Measurements from ENCODE around the gene CTIF. TPM values are rescaled to one million over a fixed set of nuclear protein-coding genes. Genes with fewer than 3 reads are reported as not detected.
A peak's percentile ranks its signal among the peaks of the same experiment; 100 is the strongest.

Gene CTIF
- total and polyA plus RNA-seq, 4 experiments from 2014 or later = 5.2 to 6.5 TPM; not detected in 2

- Mint-ChIP-seq H3K27ac (no peak overlapping the region), H3K27me3 (peaks cover 0 to 2% of the 10 kb centered on the region in 2 donors), H3K9me3 (no peaks in the 10 kb centered on the region), H3K4me1 (no peaks in the 10 kb centered on the region), H3K4me3 (no peak overlapping the region), H3K36me3 (no peaks in the 10 kb centered on the region)
- no peak overlapping the region for H3K4me3 ChIP-seq (ENCODE audit: low read length in 2 of 2)
- H3K9me3 ChIP-seq (ENCODE audit: control insufficient read depth in 1 of 2, low read length in 2 of 2) = no peaks in the 10 kb centered on the region
- POLR2A ChIA-PET (ENCODE audit: partially characterized antibody) = no interaction called here
- no peaks in the 10 kb centered on the region for H3K4me1 ChIP-seq (ENCODE audit: insufficient read depth, low read length)
- CTCF ChIA-PET (ENCODE audit: partially characterized antibody) = no interaction called here
- no peak for DNase-seq
- intact Hi-C loops (cut with micrococcal nuclease) = no loop called here
- no peak overlapping the region for H3K27ac ChIP-seq (ENCODE audit: low read depth, low read length)
- H3K27me3 ChIP-seq (ENCODE audit: insufficient read depth, low read length) = no peaks in the 10 kb centered on the region
- no peaks in the 10 kb centered on the region for H3K36me3 ChIP-seq (ENCODE audit: insufficient read depth, low read length)
These were observed 71.3 kb downstream of the CTIF start for GRCh38 chr18:48609820-48610815.

- ChIA-PET POLR2A (ENCODE audit: partially characterized antibody) (no interaction called here), CTCF (ENCODE audit: partially characterized antibody) (no interaction called here)
- no peaks in the 10 kb centered on the region for H3K4me1 ChIP-seq (ENCODE audit: insufficient read depth, low read length)
- no peaks in the 10 kb centered on the region for H3K4me1 Mint-ChIP-seq
- H3K27ac Mint-ChIP-seq = no peak overlapping the region
- no peak overlapping the region for H3K4me3 Mint-ChIP-seq
- no peak for DNase-seq
- H3K27ac ChIP-seq (ENCODE audit: low read depth, low read length) = no peak overlapping the region
- no peaks in the 10 kb centered on the region for H3K36me3 Mint-ChIP-seq
- no peaks in the 10 kb centered on the region for H3K9me3 ChIP-seq (ENCODE audit: control insufficient read depth in 1 of 2, low read length in 2 of 2)
- H3K36me3 ChIP-seq (ENCODE audit: insufficient read depth, low read length) = no peaks in the 10 kb centered on the region
- no peaks in the 10 kb centered on the region for H3K27me3 ChIP-seq (ENCODE audit: insufficient read depth, low read length)
- no peak overlapping the region for H3K4me3 ChIP-seq (ENCODE audit: low read length in 2 of 2)
- H3K27me3 Mint-ChIP-seq = peaks cover 0 to 2% of the 10 kb centered on the region in 2 donors
- H3K9me3 Mint-ChIP-seq = no peaks in the 10 kb centered on the region
- intact Hi-C loops (cut with micrococcal nuclease) = no loop called here
These were observed 72.4 kb downstream of the CTIF start for GRCh38 chr18:48611203-48611602.

- peak overlapping the region in 1 of 7 donors; percentile 37 for H3K27ac Mint-ChIP-seq
- no peaks in the 10 kb centered on the region for H3K9me3 Mint-ChIP-seq
- no peak for DNase-seq
- Histone ChIP-seq H3K27me3 (ENCODE audit: insufficient read depth, low read length) (no peaks in the 10 kb centered on the region), H3K27ac (ENCODE audit: low read depth, low read length) (no peak overlapping the region), H3K36me3 (ENCODE audit: insufficient read depth, low read length) (no peaks in the 10 kb centered on the region), H3K4me3 (ENCODE audit: low read length in 2 of 2) (no peak overlapping the region), H3K4me1 (ENCODE audit: insufficient read depth, low read length) (no peaks in the 10 kb centered on the region), H3K9me3 (ENCODE audit: control insufficient read depth in 1 of 2, low read length in 2 of 2) (no peaks in the 10 kb centered on the region)
- intact Hi-C loops (cut with micrococcal nuclease) = no loop called here
- H3K4me1 Mint-ChIP-seq = no peaks in the 10 kb centered on the region
- H3K4me3 Mint-ChIP-seq = no peak overlapping the region
- H3K36me3 Mint-ChIP-seq = no peaks in the 10 kb centered on the region
- peaks cover 0 to 2% of the 10 kb centered on the region in 2 donors for H3K27me3 Mint-ChIP-seq
- ChIA-PET POLR2A (ENCODE audit: partially characterized antibody) (no interaction called here), CTCF (ENCODE audit: partially characterized antibody) (no interaction called here)
These were observed 73.1 kb downstream of the CTIF start for GRCh38 chr18:48611785-48612480.

- Mint-ChIP-seq H3K9me3 (no peaks in the 10 kb centered on the region), H3K36me3 (no peaks in the 10 kb centered on the region), H3K4me1 (no peaks in the 10 kb centered on the region), H3K27ac (no peak overlapping the region), H3K4me3 (no peak overlapping the region), H3K27me3 (peaks cover 0 to 2% of the 10 kb centered on the region in 2 donors)
- no peaks in the 10 kb centered on the region for H3K36me3 ChIP-seq (ENCODE audit: insufficient read depth, low read length)
- DNase-seq = no peak
- no peaks in the 10 kb centered on the region for H3K4me1 ChIP-seq (ENCODE audit: insufficient read depth, low read length)
- H3K4me3 ChIP-seq (ENCODE audit: low read length in 2 of 2) = no peak overlapping the region
- ChIA-PET POLR2A (ENCODE audit: partially characterized antibody) (no interaction called here), CTCF (ENCODE audit: partially characterized antibody) (no interaction called here)
- no peak overlapping the region for H3K27ac ChIP-seq (ENCODE audit: low read depth, low read length)
- H3K27me3 ChIP-seq (ENCODE audit: insufficient read depth, low read length) = no peaks in the 10 kb centered on the region
- intact Hi-C loops (cut with micrococcal nuclease) = no loop called here
- no peaks in the 10 kb centered on the region for H3K9me3 ChIP-seq (ENCODE audit: control insufficient read depth in 1 of 2, low read length in 2 of 2)
These were observed 73.7 kb downstream of the CTIF start for GRCh38 chr18:48612511-48612910.

GRCh38 chr18:48612917-48613316, 74.1 kb downstream of the CTIF start:
- H3K27ac Mint-ChIP-seq = no peak overlapping the region

GRCh38 chr18:48613589-48614404, 75.0 kb downstream of the CTIF start:
- Histone ChIP-seq H3K27ac (ENCODE audit: low read depth, low read length) (no peak overlapping the region), H3K27me3 (ENCODE audit: insufficient read depth, low read length) (no peaks in the 10 kb centered on the region), H3K4me1 (ENCODE audit: insufficient read depth, low read length) (no peaks in the 10 kb centered on the region), H3K9me3 (ENCODE audit: control insufficient read depth in 1 of 2, low read length in 2 of 2) (no peaks in the 10 kb centered on the region), H3K4me3 (ENCODE audit: low read length in 2 of 2) (no peak overlapping the region), H3K36me3 (ENCODE audit: insufficient read depth, low read length) (no peaks in the 10 kb centered on the region)
- intact Hi-C loops (cut with micrococcal nuclease) = no loop called here
- no peaks in the 10 kb centered on the region for H3K9me3 Mint-ChIP-seq
- no peak overlapping the region for H3K27ac Mint-ChIP-seq
- H3K4me1 Mint-ChIP-seq = no peaks in the 10 kb centered on the region
- no peak for DNase-seq
- peaks cover 0 to 2% of the 10 kb centered on the region in 2 donors for H3K27me3 Mint-ChIP-seq
- ChIA-PET POLR2A (ENCODE audit: partially characterized antibody) (no interaction called here), CTCF (ENCODE audit: partially characterized antibody) (no interaction called here)
- no peak overlapping the region for H3K4me3 Mint-ChIP-seq
- H3K36me3 Mint-ChIP-seq = no peaks in the 10 kb centered on the region

More at GRCh38 chr18:48612917-48613316, 74.1 kb downstream of the CTIF start:
- Histone ChIP-seq H3K27ac (ENCODE audit: low read depth, low read length) (no peak overlapping the region), H3K27me3 (ENCODE audit: insufficient read depth, low read length) (no peaks in the 10 kb centered on the region), H3K9me3 (ENCODE audit: control insufficient read depth in 1 of 2, low read length in 2 of 2) (no peaks in the 10 kb centered on the region), H3K36me3 (ENCODE audit: insufficient read depth, low read length) (no peaks in the 10 kb centered on the region), H3K4me3 (ENCODE audit: low read length in 2 of 2) (no peak overlapping the region), H3K4me1 (ENCODE audit: insufficient read depth, low read length) (no peaks in the 10 kb centered on the region)
- CTCF ChIA-PET (ENCODE audit: partially characterized antibody) = no interaction called here
- Mint-ChIP-seq H3K4me1 (no peaks in the 10 kb centered on the region), H3K4me3 (no peak overlapping the region), H3K9me3 (no peaks in the 10 kb centered on the region), H3K36me3 (no peaks in the 10 kb centered on the region), H3K27me3 (peaks cover 0 to 2% of the 10 kb centered on the region in 2 donors)
- intact Hi-C loops (cut with micrococcal nuclease) = no loop called here
- no peak for DNase-seq
- POLR2A ChIA-PET (ENCODE audit: partially characterized antibody) = no interaction called here

Measured in CD4-positive, alpha-beta memory T cell (primary cell).